B cell (primary cell): ENCODE results near the gene CTDP1. TPM values are rescaled to one million over a fixed set of nuclear protein-coding genes. Genes with fewer than 3 reads are reported as not detected.

Experiments used
- ATAC-seq: fragments of 200-7000 bp; cut with Tn5 transposase; one replicate; pipeline ENCODE4 v1.10.0; 2021; ENCODE audit warnings: low read depth, mild to moderate bottlenecking, moderate number of reproducible peaks, moderate library complexity
- CTCF ChIA-PET: fragments of 350-600 bp; sonication (Branson Sonifier 250); formaldehyde crosslinking; loops from one replicate; lab custom pipeline; 2021; ENCODE audit warnings: antibody characterized with exemption, inconsistent platforms; lab: Charles Lee
- POLR2A ChIA-PET: fragments of 350-600 bp; sonication (Branson Sonifier 250); formaldehyde crosslinking; loops from one replicate; lab custom pipeline; 2021; ENCODE audit warnings: antibody characterized with exemption; lab: Charles Lee
- DNase-seq: peaks from one replicate; pipeline ENCODE4 v3.0.0; 2013
- H2AFZ ChIP-seq: 2 replicates; pipeline ENCODE4 v1.6.1; 2012; ENCODE audit warnings: mild to moderate bottlenecking, low read depth, low read length; ENCODE audit not compliant: insufficient read depth, poor library complexity, severe bottlenecking
- H3K27ac ChIP-seq, 2 donors: 1 replicate in 1 of 2; 2 replicates in 1 of 2; pipeline ENCODE4 v1.5.1; 2012 to 2013; ENCODE audit warnings: low read length in 2 of 2, mild to moderate bottlenecking in 2 of 2, moderate library complexity in 1 of 2
- H3K27me3 ChIP-seq, 4 experiments: fragments of 200-600 bp in 1 of 4; sonication (generic) in 1 of 4; replicated peaks in 1 of 4; 1 replicate in 2 of 4; 2 replicates in 2 of 4; pipeline versions ENCODE4 v1.6.1 to v1.7.0; 2013 to 2016; ENCODE audit warnings: low read length in 3 of 4, mild to moderate bottlenecking in 2 of 4, mixed read lengths in 1 of 4, moderate library complexity in 1 of 4; ENCODE audit not compliant: insufficient read depth in 4 of 4, control insufficient read depth in 3 of 4; ENCODE audit errors: control extremely low read depth in 1 of 4
- H3K36me3 ChIP-seq, 2 experiments: replicated peaks in 1 of 2; 1 replicate in 1 of 2; 2 replicates in 1 of 2; pipeline versions ENCODE4 v1.6.1 to v1.7.1; 2013; ENCODE audit warnings: low read length in 1 of 2; ENCODE audit not compliant: insufficient read depth in 2 of 2, control insufficient read depth in 1 of 2; ENCODE audit errors: control extremely low read depth in 1 of 2, extremely low read depth in 1 of 2
- H3K4me1 ChIP-seq, 2 donors: fragments of 200-600 bp in 1 of 2; sonication (generic) in 1 of 2; 1 replicate in 1 of 2; 2 replicates in 1 of 2; pipeline versions ENCODE4 v1.5.1 to v1.6.1; 2013 to 2017; ENCODE audit warnings: low read length in 2 of 2; ENCODE audit not compliant: control insufficient read depth in 2 of 2, insufficient read depth in 2 of 2
- H3K4me2 ChIP-seq: replicated peaks from 2 replicates; pipeline ENCODE3; 2012; ENCODE audit warnings: mild to moderate bottlenecking, low read depth, low read length; ENCODE audit not compliant: poor library complexity, severe bottlenecking
- H3K4me3 ChIP-seq, 5 experiments: fragments of 200-600 bp in 1 of 5; sonication (generic) in 1 of 5; 1 replicate in 3 of 5; 2 replicates in 2 of 5; pipeline versions ENCODE4 v1.5.1 to v1.7.0; 2011 to 2016; ENCODE audit warnings: low read length in 4 of 5, mild to moderate bottlenecking in 4 of 5, low read depth in 2 of 5, control low read depth in 1 of 5, moderate library complexity in 1 of 5; ENCODE audit not compliant: insufficient read depth in 1 of 5; ENCODE audit errors: control extremely low read depth in 1 of 5, extremely low read depth in 1 of 5
- H3K79me2 ChIP-seq: fragments of 200-600 bp; sonication (generic); one replicate; pipeline ENCODE4 v1.6.0; 2016; ENCODE audit warnings: low read length; ENCODE audit not compliant: control insufficient read depth, insufficient read depth
- H3K9ac ChIP-seq: fragments of 200-600 bp; sonication (generic); 2 replicates; pipeline ENCODE4 v1.6.1; 2017; ENCODE audit warnings: mild to moderate bottlenecking, low read length, moderate library complexity
- H3K9me3 ChIP-seq, 3 donors: one replicate each; pipeline versions ENCODE4 v1.6.1 to v1.7.1; 2013; ENCODE audit warnings: low read length in 2 of 3; ENCODE audit not compliant: control insufficient read depth in 2 of 3, insufficient read depth in 1 of 3; ENCODE audit errors: control extremely low read depth in 1 of 3
- H4K20me1 ChIP-seq: 2 replicates; pipeline ENCODE4 v1.6.0; 2012; ENCODE audit warnings: mild to moderate bottlenecking, low read length; ENCODE audit not compliant: insufficient read depth, control insufficient read depth, poor library complexity, severe bottlenecking
- H3K27ac Mint-ChIP-seq: one replicate; pipeline ENCODE4 v1.8.0; 2021; ENCODE audit warnings: mixed read lengths
- H3K27me3 Mint-ChIP-seq: one replicate; pipeline ENCODE4 v1.8.0; 2021; ENCODE audit warnings: mixed read lengths
- H3K4me1 Mint-ChIP-seq: one replicate; pipeline ENCODE4 v1.8.0; 2021; ENCODE audit warnings: mixed read lengths
- H3K4me3 Mint-ChIP-seq: one replicate; pipeline ENCODE4 v1.8.0; 2021; ENCODE audit warnings: mixed read lengths
- H3K9me3 Mint-ChIP-seq: one replicate; pipeline ENCODE4 v1.8.0; 2022; ENCODE audit warnings: mixed read lengths; ENCODE audit not compliant: insufficient read depth
- EZH2 ChIP-seq: IDR thresholded peaks from 2 replicates; pipeline ENCODE4 v1.6.1; 2012; ENCODE audit warnings: borderline replicate concordance, low read depth, mild to moderate bottlenecking, moderate library complexity, low read length; ENCODE audit not compliant: insufficient read depth, poor library complexity, severe bottlenecking
- WGBS: methylation state at CpG from one replicate; pipeline ENCODE4 v1.1.5; 2013; ENCODE audit warnings: missing lambda C conversion rate; ENCODE audit not compliant: insufficient coverage; 5-methylcytosine and 5-hydroxymethylcytosine counted together
- intact Hi-C: fragments of 100-400 bp; cut with micrococcal nuclease; formaldehyde crosslinking; loops from one replicate; pipeline ENCODE4 v1.10.0; 2022
- polyA plus RNA-seq: library from polyadenylated mRNA; depleted of rRNA; stranded (reverse); fragments of >200 nt; gene quantifications from 2 replicates; pipeline ENCODE4 v1.2.3, GENCODE V29; 2012
- total RNA-seq, 2 donors: library from RNA; stranded (reverse); fragments of 120-200 nt in 1 of 2; gene quantifications; 1 replicate in 1 of 2; 2 replicates in 1 of 2; pipeline versions ENCODE4 v1.2.3 to v1.2.4, GENCODE V29; 2013 to 2022
- TF ChIP-seq, protein P1 (sequence below): fragments of 200-600 bp; IDR thresholded peaks from one replicate; pipeline ENCODE4 v1.8.0; 2022; ENCODE audit warnings: antibody characterized with exemption, mild to moderate bottlenecking

CTDP1 gene
- total and polyA plus RNA-seq, 2 donors (not counting 1 experiment from before 2014, with no cell fraction given): 14.3 to 33.3 TPM

GRCh38 chr18:79736846-79737245 lies 57.2 kb downstream of the CTDP1 start:
- ATAC-seq (no peak), DNase-seq (no peak)
- Mint-ChIP-seq H3K4me1 (peaks cover 5% of the 10 kb centered on the region), H3K27me3 (no peaks in the 10 kb centered on the region), H3K9me3 (no peaks in the 10 kb centered on the region), H3K27ac (no peak overlapping the region), H3K4me3 (no peak overlapping the region)
- CTCF ChIA-PET: no interaction called here
- H3K9ac ChIP-seq: no peak overlapping the region
- no peaks in the 10 kb centered on the region for H3K27me3 ChIP-seq
- peaks cover 3% of the 10 kb centered on the region for H4K20me1 ChIP-seq
- WGBS: 95% methylated on average over 24 of the region's 24 CpGs
- no peaks in the 10 kb centered on the region for H3K4me1 ChIP-seq
- H3K27ac ChIP-seq: no peak overlapping the region
- peaks cover 4 to 26% (median 6%) of the 10 kb centered on the region in 3 donors for H3K9me3 ChIP-seq
- intact Hi-C loops: no loop called here
- H3K4me2 ChIP-seq: no peak overlapping the region
- H3K79me2 ChIP-seq: peaks cover 12% of the 10 kb centered on the region
- no peak overlapping the region for H2AFZ ChIP-seq
- peaks cover 6 to 70% of the 10 kb centered on the region in 2 experiments for H3K36me3 ChIP-seq
- POLR2A ChIA-PET: no interaction called here
- TF ChIP-seq EZH2: no peak
- TF ChIP-seq, protein P1, sequence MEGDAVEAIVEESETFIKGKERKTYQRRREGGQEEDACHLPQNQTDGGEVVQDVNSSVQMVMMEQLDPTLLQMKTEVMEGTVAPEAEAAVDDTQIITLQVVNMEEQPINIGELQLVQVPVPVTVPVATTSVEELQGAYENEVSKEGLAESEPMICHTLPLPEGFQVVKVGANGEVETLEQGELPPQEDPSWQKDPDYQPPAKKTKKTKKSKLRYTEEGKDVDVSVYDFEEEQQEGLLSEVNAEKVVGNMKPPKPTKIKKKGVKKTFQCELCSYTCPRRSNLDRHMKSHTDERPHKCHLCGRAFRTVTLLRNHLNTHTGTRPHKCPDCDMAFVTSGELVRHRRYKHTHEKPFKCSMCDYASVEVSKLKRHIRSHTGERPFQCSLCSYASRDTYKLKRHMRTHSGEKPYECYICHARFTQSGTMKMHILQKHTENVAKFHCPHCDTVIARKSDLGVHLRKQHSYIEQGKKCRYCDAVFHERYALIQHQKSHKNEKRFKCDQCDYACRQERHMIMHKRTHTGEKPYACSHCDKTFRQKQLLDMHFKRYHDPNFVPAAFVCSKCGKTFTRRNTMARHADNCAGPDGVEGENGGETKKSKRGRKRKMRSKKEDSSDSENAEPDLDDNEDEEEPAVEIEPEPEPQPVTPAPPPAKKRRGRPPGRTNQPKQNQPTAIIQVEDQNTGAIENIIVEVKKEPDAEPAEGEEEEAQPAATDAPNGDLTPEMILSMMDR: no peak
- no peak overlapping the region for H3K4me3 ChIP-seq

GRCh38 chr18:79737426-79737825 lies 57.8 kb downstream of the CTDP1 start:
- H3K9me3 ChIP-seq: peaks cover 0 to 22% (median 3%) of the 10 kb centered on the region in 3 donors
- no peaks in the 10 kb centered on the region for H3K27me3 Mint-ChIP-seq
- no peak overlapping the region for H3K27ac ChIP-seq
- H3K9me3 Mint-ChIP-seq: no peaks in the 10 kb centered on the region
- no peak overlapping the region for H3K4me3 Mint-ChIP-seq
- H3K9ac ChIP-seq: no peak overlapping the region
- no peak overlapping the region for H2AFZ ChIP-seq
- TF ChIP-seq, protein P1: no peak
- TF ChIP-seq EZH2: no peak
- DNase-seq: no peak
- peaks cover 5% of the 10 kb centered on the region for H3K4me1 Mint-ChIP-seq
- H3K27me3 ChIP-seq: no peaks in the 10 kb centered on the region
- ChIA-PET POLR2A (no interaction called here), CTCF (no interaction called here)
- no peak for ATAC-seq
- H3K36me3 ChIP-seq: peaks cover 6 to 71% of the 10 kb centered on the region in 2 experiments
- intact Hi-C loops: no loop called here
- peaks cover 12% of the 10 kb centered on the region for H3K79me2 ChIP-seq
- no peak overlapping the region for H3K4me3 ChIP-seq
- H3K4me2 ChIP-seq: no peak overlapping the region
- peaks cover 3% of the 10 kb centered on the region for H4K20me1 ChIP-seq
- WGBS: 97% methylated on average over 15 of the region's 17 CpGs
- no peak overlapping the region for H3K27ac Mint-ChIP-seq
- H3K4me1 ChIP-seq: no peaks in the 10 kb centered on the region
